ENCODE data around the gene MISFA. TPM values are rescaled to one million over a fixed set of nuclear protein-coding genes. Genes with fewer than 3 reads are reported as not detected.
"Not testable (repeated sequence)": the region's sequence is repeated elsewhere in the genome, so short reads cannot be mapped to it uniquely, and the experiment has no call there.

Gene MISFA
- total RNA-seq, 1 donor from 2014 or later, result 2.8 TPM

DNA sequence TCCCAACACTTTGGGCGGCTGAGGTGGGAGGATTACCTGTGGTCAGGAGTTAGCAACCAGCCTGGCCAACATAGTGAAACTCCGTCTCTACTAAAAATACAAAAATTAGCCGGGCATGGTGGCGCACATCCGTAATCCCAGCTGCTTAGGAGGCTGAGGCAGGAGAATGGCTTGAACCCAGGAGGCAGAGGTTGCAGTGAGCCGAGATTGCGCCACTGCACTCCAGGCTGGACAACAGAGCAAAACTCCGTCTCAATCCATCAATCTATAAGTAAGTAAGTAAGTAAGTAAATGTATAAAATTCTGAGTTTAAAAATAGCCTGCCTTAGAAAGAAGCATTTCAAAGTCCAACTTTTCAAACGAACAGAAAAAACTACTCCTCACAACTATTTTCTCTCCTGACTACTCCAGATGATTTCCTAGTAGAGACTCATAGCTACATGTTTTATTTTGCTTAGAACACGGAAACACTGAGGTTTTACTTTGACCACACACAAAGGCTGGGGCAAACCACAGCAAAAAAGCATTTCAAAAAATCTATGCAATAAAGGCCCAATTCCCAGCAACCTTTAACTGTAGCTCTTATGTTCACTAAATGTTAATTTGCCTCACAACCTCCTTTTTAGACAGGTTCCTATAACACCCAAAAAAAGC is 18.2 kb downstream of the MISFA start:
- DNase-seq (ENCODE audit: low spot score), result no peak

DNA sequence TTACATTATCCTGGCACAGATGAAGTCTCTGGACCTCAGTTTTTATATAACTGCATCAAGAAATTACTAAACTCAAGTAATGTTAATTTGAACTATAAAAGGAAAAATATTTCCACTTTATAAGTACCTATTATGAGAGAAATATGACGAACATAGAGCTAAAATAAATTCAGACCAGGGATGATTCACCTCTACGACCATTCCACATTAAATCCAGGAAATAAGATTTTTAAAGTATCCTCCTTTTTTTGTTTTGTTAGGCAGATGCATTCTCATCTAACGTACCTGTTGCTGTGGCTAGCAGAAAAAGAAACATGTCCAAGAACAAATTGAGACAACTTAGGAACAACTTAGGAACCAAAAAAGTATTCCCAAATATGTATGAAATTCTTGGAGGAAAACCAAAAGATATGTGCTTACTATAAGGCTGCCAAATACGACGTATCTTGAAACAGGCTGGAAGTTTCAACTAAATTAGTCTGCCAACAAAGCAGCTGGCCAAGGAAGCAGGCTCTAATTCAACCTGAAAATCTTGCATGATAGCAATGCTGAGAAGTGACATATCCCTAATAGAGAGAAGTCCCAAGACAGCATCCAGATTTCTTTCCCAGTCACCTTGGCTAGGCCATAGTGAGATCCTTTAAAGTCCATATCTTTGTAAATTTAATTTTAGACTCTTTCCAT is 18.9 kb downstream of the MISFA start:
- DNase-seq (ENCODE audit: low spot score), result no peak

DNA sequence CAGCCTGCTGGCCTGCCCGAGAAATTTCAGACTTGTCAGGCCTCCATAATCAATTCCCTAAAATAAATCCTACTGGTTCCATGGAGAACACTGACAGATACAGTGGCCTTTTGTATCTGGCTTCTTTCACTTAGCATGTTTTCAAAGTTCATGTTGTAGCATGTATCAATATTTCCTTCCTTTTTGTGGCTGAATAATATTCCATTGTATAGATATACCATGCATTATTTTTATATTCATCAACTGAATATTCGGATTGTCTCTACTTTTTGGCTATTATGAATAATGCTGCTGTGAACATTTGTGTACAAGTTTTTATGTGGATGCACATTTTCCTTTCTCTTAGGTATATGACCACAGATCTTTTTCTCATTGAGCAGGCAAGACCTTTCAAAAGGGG is 24.1 kb downstream of the MISFA start:
- no peak for DNase-seq (ENCODE audit: low spot score)

DNA sequence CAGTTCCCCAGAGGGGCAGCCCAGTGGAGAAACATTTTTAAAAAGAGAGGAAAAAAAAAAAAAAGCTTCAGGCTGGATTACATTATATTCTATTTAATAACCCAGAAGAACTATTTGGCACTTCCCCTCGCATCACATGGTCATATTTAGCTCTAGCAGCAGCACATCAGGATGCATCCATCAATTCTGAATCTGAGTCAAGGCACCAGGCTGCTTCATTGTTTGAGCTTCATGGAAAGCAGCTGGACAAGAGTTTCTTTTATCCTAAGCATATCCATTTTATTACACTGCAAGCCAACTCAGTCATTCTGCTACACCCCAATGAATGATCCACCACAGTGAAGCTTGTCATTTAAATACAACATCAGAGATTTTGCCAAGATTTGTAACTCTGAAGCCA is 24.6 kb downstream of the MISFA start:
- DNase-seq (ENCODE audit: low spot score), result no peak

DNA sequence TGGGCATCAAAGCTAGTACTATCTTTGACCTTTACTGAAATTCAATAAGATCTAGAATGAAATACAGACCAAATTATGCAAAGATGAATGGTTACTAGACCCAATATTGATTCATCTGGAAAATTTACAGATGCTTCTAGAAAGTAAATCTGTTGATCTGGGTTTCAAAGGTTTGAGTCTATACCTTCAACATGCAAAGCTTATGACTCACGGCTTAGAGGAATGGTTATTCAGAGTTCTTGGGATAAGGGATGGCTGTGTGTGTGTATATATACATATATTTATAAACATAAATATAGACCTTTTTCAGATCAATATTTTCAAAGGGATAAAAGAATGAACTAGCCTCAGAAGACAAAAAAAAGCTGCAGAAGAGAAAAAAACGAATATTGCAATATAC is 33.3 kb downstream of the MISFA start:
- DNase-seq (ENCODE audit: low spot score), result no peak

DNA sequence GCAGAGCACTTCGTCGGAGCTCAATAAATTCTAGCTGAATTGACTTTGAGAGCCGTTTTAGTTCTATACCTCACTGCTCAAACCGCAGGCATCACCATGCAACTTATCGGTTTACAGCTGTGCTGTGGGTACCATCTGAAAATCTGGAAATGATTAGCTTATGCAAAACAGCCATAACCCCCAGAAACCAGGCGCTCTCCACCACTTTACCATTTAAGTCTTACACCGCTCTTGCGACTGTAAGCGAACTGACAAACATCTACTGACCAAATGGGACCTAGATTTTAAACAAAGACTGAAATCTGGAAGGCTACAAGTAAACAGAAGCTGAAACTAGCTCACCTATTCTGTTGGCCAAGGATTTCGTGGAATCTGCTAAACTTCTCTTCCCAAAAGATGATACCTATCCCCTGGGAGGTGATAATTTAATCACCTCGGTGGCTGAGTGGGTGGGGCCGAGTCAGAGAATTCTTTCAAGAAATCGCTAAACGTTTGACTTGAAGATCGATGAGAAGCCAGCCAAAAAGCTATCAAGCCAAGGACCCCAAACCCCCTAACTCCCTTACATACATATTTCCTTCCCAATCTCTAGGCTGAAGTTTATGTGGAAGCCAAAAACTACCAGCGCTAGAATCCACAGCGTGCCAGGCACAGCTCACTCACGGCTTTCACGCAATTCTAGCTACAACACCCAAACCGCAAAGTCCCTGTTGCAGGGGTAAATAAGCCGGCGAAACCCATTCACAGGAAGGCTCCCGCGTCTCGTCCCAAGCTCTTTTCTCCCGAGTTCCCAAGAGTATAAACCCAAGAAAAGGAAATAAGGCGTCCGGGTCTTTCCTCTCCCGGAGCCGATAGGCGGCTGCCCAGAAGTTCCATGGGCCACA is 33.9 kb downstream of the MISFA start:
- no peak for DNase-seq (ENCODE audit: low spot score)

DNA sequence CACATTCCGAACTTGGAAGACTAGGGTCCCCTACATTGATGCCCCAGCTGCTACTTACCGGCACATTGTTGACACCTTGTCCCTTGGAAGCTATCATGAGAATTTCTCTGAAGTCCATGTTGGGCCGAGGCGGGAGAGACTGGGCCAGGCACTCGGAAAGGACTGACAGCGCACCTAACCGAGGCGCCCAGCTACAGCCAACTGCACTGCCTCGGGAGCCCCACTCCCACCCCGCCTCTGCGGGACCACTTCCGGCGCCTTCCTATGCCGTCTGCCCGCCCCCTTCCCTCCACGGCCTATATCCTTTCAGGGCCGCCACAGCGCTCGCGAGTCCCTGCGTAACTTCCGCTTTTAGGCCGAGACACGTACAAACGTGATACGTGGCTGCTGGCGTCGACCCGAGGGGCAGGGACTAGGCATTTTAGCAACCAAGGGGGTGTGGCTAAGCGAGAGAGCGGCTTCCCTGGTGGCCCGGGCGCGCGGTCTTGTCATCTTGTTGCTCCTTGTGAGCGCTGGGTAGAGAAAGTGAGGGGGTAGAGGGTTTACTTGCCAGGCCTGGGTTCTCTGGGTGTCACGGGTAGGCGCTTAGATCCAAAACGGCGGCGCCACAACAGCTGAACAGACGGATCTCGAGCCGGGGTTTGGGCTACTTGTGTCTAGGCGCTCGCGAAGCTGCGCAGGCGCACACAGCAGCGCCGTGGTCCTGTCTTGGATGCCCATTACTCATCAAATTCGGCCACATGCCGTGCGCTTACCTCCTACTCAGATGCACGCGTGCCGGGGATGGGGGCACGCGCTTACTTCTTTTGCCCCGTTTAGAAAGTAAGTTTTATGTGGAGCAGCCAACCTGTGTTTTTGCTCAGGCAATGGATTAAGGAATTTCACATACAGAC is 34.8 kb downstream of the MISFA start, which contains the start of gene SPTY2D1:
SPTY2D1 (minus strand) TSS at position 203 of the 893 bp plus-strand sequence; CDS start at position 118, 85 bp downstream.
- peak; percentile 99 for DNase-seq (ENCODE audit: low spot score)

DNA sequence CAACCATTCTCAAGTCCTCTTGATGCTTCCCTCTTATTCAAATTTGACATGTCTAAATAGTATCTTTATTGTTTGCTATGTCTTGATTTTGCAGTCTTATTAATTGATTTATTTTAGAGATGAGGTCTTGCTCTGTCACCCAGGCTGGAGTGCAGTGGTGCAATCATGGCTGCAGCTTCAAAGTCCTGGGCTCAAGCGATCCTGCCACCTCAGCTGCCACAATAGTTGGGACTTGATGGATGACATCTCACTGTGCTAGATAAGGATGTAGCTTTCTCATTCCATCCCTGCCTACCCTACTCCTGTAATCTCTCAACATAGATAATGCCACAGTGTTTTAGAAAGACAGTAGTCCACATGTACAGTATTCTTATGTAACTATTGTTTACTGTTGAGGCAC is 42.1 kb downstream of the MISFA start:
- no peak for DNase-seq (ENCODE audit: low spot score)

DNA sequence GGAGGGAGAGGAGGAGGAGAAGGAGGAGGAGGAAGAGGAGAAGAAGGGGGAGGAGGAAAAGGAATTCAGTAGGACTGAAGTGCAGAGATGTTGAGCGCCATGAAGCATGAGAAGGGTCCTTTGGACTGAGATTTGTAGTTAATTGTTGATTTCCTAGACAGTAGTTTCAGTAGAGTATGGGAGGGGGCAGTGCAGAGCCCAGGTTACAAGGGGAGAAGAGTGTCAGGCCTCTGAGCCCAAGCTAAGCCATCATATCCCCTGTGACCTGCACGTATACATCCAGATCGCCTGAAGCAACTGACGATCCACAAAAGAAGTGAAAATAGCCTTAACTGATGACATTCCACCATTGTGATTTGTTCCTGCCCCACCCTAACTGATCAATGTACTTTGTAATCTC is 43.4 kb downstream of the MISFA start:
- not testable (repeated sequence) for DNase-seq (ENCODE audit: low spot score)

DNA sequence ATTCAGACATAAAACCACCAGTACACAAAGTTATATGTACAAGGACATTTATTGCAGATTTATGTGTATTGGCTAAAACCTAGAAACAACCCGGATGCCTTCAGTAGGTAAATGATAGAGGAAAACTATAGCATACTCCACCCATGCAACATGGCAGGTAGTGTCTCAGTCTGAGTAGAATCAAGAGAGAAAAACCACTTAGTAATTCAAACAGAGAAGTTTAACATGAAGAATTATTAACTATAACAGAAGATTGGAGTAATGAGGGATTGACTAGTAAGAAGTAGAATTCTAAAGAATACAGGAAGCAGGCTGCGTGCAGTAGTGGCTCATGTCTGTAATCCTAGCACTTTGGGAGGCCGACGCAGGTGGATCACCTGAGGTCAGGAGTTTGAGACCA is 50.8 kb downstream of the MISFA start:
- DNase-seq (ENCODE audit: low spot score), result no peak

DNA sequence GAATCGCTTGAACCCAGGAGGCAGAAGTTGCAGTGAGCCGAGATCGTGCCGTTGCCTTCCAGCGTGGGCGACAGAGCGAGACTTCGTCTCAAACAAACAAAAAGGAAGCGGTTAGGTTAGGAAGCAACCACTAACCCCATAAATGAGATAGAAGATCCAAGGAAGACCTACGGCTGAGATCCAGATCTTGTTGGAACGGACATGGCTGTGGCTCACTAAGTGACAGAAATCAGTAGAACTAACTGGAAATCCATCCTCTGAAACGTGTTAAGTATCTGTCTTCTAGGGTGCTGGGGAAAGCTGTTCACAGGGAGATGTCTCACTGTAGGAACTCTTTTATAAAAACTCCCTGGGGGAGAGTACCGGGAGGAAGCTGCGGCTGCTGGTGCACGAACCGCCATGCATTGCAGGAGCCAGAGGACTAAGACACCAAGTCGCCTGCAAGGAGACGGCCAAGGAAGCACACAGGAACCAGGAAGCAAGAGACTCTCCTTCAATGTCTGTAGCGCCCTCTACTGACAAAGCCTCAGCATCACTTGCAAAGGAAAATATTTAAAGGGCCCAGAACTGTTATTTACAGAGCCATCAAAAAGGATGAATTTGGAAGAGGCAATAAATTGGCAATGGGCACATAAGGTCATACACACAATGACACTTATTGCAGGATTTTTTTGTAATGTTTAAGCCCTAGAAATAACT is 51.4 kb downstream of the MISFA start:
- peak; percentile 55 for DNase-seq (ENCODE audit: low spot score)

Other genes with a start within 250 kb of the MISFA start
- gene LDHA, start 205.2 kb upstream of the MISFA start, total RNA-seq, result 298 TPM
- 0.89 TPM for gene LDHC, start 187.5 kb upstream of the MISFA start, total RNA-seq
- not detected for gene LDHAL6A, start 143.9 kb upstream of the MISFA start, total RNA-seq
- gene TSG101, start 72.8 kb upstream of the MISFA start, total RNA-seq, result 54.4 TPM
- gene UEVLD, start 11.1 kb upstream of the MISFA start, total RNA-seq, result 21.2 TPM
- gene SPTY2D1, start 34.6 kb downstream of the MISFA start, total RNA-seq, result 24.4 TPM
- 20.1 TPM for gene TMEM86A, start 99.0 kb downstream of the MISFA start, total RNA-seq
- gene IGSF22, start 126.4 kb downstream of the MISFA start, total RNA-seq, result 4.9 TPM
- 0.43 TPM for gene PTPN5, start 192.0 kb downstream of the MISFA start, total RNA-seq